ENCODE measurements around the gene NOVA2.
A peak's percentile ranks its signal among the peaks of the same experiment; 100 is the strongest.

NOVA2 gene

DNA sequence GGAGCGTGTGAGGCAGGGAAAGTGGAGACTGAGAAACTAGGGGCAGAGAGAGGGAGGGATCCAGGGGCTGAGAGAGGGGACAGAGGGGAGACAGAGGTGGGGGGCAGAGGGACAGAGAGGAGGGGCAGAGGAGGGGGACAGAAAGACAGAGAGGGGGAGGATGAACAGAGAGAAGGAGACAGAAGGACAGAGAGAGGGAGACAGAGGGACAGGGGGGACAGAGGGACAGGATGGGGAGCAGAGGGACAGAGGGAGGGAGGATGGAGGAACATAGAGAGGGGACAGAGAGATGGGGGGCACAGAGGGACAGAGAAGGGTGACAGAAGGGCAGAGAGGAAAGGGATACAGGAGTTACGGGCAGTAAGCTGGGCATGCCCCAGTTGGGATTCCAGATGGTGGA lies 44.4 kb downstream of the NOVA2 start:
- TF ChIP-seq FOXM1 (IDR thresholded peaks at IDR 0.05; ENCODE audit: borderline replicate concordance, low read depth) (no peak), TCF12 (IDR thresholded peaks at IDR 0.05; ENCODE audit: low read depth) (no peak), MAX (IDR thresholded peaks at IDR 0.05) (no peak), RAD21 (IDR thresholded peaks at IDR 0.05; ENCODE audit: low read depth) (no peak), TAF1 (IDR thresholded peaks at IDR 0.05; ENCODE audit: low read depth) (no peak), TEAD4 (IDR thresholded peaks at IDR 0.05) (no peak), EGR1 (IDR thresholded peaks at IDR 0.05) (no peak), USF1 (IDR thresholded peaks at IDR 0.05) (no peak), CEBPB (IDR thresholded peaks at IDR 0.05) (no peak)

GRCh38 chr19:45927565-45928261 lies 46.0 kb downstream of the NOVA2 start:
- TF ChIP-seq RAD21 (IDR thresholded peaks at IDR 0.05; ENCODE audit: low read depth) (peak; percentile 13; the same call in 1 of the 2 replicates), TCF12 (IDR thresholded peaks at IDR 0.05; ENCODE audit: low read depth) (0 out of 2 replicates have a peak, but pooled peaks have one; percentile 23), EP300 (IDR thresholded peaks at IDR 0.05; ENCODE audit: borderline replicate concordance) (no peak), CREB1 (IDR thresholded peaks at IDR 0.05; ENCODE audit: low read depth) (0 out of 2 replicates have a peak, but pooled peaks have one; percentile 46), ZBTB7A (IDR thresholded peaks at IDR 0.05; ENCODE audit: low read depth) (no peak), FOXM1 (IDR thresholded peaks at IDR 0.05; ENCODE audit: borderline replicate concordance, low read depth) (peak; percentile 92), USF1 (IDR thresholded peaks at IDR 0.05) (peak; percentile 94), MAX (IDR thresholded peaks at IDR 0.05) (peak; percentile 99), TAF1 (IDR thresholded peaks at IDR 0.05; ENCODE audit: low read depth) (no peak), EGR1 (IDR thresholded peaks at IDR 0.05) (no peak), TEAD4 (IDR thresholded peaks at IDR 0.05) (no peak)

DNA sequence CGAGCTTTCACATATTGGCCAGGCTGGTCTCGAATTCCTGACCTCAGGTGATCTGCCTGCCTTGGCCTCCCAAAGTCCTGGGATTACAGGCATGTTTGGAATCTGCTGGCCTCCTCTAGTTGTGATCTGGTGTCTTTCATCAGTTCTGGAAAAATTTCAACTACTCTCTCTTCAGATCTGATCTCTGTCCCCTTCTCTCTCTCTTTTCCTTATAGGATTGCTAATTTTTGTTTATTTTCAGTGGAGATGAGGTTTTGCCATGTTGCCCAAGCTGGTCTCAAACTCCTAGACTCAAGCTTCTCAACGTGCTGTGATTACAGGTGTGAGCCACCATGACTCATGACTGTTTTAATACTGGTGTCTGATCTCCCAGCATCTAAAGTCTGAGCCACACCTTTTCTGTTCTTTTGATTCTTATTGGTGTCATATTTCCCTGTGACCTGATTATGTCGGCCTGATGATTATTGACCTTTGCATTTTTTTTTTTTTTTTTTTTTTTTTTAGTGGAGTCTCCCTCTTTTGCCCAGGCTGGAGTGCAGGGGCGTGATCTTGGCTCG lies 48.7 kb downstream of the NOVA2 start:
- no peak for TF ChIP-seq NFIC (IDR thresholded peaks at IDR 0.05)
- TF ChIP-seq EGR1 (IDR thresholded peaks at IDR 0.05) = no peak
- TF ChIP-seq TAF1 (IDR thresholded peaks at IDR 0.05; ENCODE audit: low read depth) = no peak
- no peak for TF ChIP-seq MAX (IDR thresholded peaks at IDR 0.05)
- TF ChIP-seq FOXM1 (IDR thresholded peaks at IDR 0.05; ENCODE audit: borderline replicate concordance, low read depth) = no peak
- no peak for TF ChIP-seq USF1 (IDR thresholded peaks at IDR 0.05)
- no peak for TF ChIP-seq RAD21 (IDR thresholded peaks at IDR 0.05; ENCODE audit: low read depth)
- no peak for TF ChIP-seq ZBTB7A (IDR thresholded peaks at IDR 0.05; ENCODE audit: low read depth)
- no peak for TF ChIP-seq EP300 (IDR thresholded peaks at IDR 0.05; ENCODE audit: borderline replicate concordance)
- no peak for TF ChIP-seq YY1 (IDR thresholded peaks at IDR 0.05; ENCODE audit: low read depth)
- TF ChIP-seq, protein P1, sequence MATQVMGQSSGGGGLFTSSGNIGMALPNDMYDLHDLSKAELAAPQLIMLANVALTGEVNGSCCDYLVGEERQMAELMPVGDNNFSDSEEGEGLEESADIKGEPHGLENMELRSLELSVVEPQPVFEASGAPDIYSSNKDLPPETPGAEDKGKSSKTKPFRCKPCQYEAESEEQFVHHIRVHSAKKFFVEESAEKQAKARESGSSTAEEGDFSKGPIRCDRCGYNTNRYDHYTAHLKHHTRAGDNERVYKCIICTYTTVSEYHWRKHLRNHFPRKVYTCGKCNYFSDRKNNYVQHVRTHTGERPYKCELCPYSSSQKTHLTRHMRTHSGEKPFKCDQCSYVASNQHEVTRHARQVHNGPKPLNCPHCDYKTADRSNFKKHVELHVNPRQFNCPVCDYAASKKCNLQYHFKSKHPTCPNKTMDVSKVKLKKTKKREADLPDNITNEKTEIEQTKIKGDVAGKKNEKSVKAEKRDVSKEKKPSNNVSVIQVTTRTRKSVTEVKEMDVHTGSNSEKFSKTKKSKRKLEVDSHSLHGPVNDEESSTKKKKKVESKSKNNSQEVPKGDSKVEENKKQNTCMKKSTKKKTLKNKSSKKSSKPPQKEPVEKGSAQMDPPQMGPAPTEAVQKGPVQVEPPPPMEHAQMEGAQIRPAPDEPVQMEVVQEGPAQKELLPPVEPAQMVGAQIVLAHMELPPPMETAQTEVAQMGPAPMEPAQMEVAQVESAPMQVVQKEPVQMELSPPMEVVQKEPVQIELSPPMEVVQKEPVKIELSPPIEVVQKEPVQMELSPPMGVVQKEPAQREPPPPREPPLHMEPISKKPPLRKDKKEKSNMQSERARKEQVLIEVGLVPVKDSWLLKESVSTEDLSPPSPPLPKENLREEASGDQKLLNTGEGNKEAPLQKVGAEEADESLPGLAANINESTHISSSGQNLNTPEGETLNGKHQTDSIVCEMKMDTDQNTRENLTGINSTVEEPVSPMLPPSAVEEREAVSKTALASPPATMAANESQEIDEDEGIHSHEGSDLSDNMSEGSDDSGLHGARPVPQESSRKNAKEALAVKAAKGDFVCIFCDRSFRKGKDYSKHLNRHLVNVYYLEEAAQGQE (IDR thresholded peaks at IDR 0.05; ENCODE audit: low read depth) = no peak
- TF ChIP-seq TCF12 (IDR thresholded peaks at IDR 0.05; ENCODE audit: low read depth) = no peak
- TF ChIP-seq TEAD4 (IDR thresholded peaks at IDR 0.05) = no peak
- no peak for TF ChIP-seq CEBPB (IDR thresholded peaks at IDR 0.05)
- TF ChIP-seq CREB1 (IDR thresholded peaks at IDR 0.05; ENCODE audit: low read depth) = no peak

DNA sequence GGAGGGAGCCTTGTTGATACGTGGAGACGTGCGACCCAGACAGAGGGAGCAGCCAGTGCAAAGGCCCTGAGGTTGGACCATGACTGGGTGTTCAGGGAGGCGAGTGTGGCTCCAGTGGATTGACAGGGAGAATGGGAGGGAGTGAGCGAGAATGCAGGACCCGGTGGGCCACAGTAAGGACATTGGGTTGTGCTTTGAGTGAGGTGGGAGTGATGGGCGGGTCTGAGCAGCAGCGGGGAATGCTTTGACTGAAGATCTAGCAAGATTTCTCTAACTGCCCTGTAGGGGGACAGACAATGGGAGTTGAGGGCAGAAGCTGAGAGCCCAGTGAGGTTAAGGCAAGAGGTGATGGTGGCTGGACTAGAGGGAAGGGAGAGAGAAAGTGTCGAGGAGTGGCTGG lies 51.4 kb downstream of the NOVA2 start:
- TF ChIP-seq, protein P1 (IDR thresholded peaks at IDR 0.05; ENCODE audit: low read depth) = no peak
- TF ChIP-seq EP300 (IDR thresholded peaks at IDR 0.05; ENCODE audit: borderline replicate concordance) (no peak), MAX (IDR thresholded peaks at IDR 0.05) (no peak), YY1 (IDR thresholded peaks at IDR 0.05; ENCODE audit: low read depth) (no peak), RAD21 (IDR thresholded peaks at IDR 0.05; ENCODE audit: low read depth) (no peak), FOXM1 (IDR thresholded peaks at IDR 0.05; ENCODE audit: borderline replicate concordance, low read depth) (no peak), TCF12 (IDR thresholded peaks at IDR 0.05; ENCODE audit: low read depth) (no peak), NFIC (IDR thresholded peaks at IDR 0.05) (no peak), CREB1 (IDR thresholded peaks at IDR 0.05; ENCODE audit: low read depth) (no peak), EGR1 (IDR thresholded peaks at IDR 0.05) (no peak), CEBPB (IDR thresholded peaks at IDR 0.05) (no peak), USF1 (IDR thresholded peaks at IDR 0.05) (no peak), TAF1 (IDR thresholded peaks at IDR 0.05; ENCODE audit: low read depth) (no peak), TEAD4 (IDR thresholded peaks at IDR 0.05) (no peak), ZBTB7A (IDR thresholded peaks at IDR 0.05; ENCODE audit: low read depth) (no peak)

Data from Ishikawa (cell line).